Astrocyte (in vitro differentiated cells and primary cell): ENCODE measurements around the gene TNK1. TPM values are rescaled to one million over a fixed set of nuclear protein-coding genes. Genes with fewer than 3 reads are reported as not detected.
"Not testable (repeated sequence)": the region's sequence is repeated elsewhere in the genome, so short reads cannot be mapped to it uniquely, and the experiment has no call there.

ENCODE experiments used
- DNase-seq: peaks from one replicate; pipeline ENCODE4 v3.0.0-alpha.2; 2010; ENCODE audit warnings: low read depth
- FAIRE-seq: peaks from 2 replicates; lab custom pipeline; 2011; peaks lifted over from hg19 to GRCh38; lab: Jason Lieb, UNC
- H2AFZ ChIP-seq: 2 replicates; pipeline ENCODE4 v1.6.0; 2012; ENCODE audit warnings: low read depth, low read length, inconsistent platforms
- H3K27ac ChIP-seq: 2 replicates; pipeline ENCODE4 v1.5.1; 2011; ENCODE audit warnings: low read depth, low read length, inconsistent platforms
- H3K27me3 ChIP-seq: 2 replicates; pipeline ENCODE4 v1.6.0; 2011; ENCODE audit warnings: low read length, inconsistent platforms; ENCODE audit not compliant: insufficient read depth
- H3K36me3 ChIP-seq: 2 replicates; pipeline ENCODE4 v1.5.1; 2011; ENCODE audit warnings: low read length, inconsistent platforms; ENCODE audit not compliant: insufficient read depth
- H3K4me1 ChIP-seq: 2 replicates; pipeline ENCODE4 v1.5.1; 2011; ENCODE audit warnings: low read length, inconsistent platforms; ENCODE audit not compliant: insufficient read depth
- H3K4me2 ChIP-seq: 2 replicates; pipeline ENCODE4 v1.6.0; 2012; ENCODE audit warnings: low read length, inconsistent platforms
- H3K4me3 ChIP-seq: 2 replicates; pipeline ENCODE4 v1.5.1; 2011; ENCODE audit warnings: low read depth, mild to moderate bottlenecking, low read length, inconsistent platforms; ENCODE audit not compliant: insufficient read depth
- H3K79me2 ChIP-seq: 2 replicates; pipeline ENCODE4 v1.6.0; 2012; ENCODE audit warnings: mild to moderate bottlenecking, low read length, inconsistent platforms; ENCODE audit not compliant: insufficient read depth
- H3K9ac ChIP-seq: 2 replicates; pipeline ENCODE4 v1.6.0; 2012; ENCODE audit warnings: mild to moderate bottlenecking, low read length, inconsistent platforms
- H3K9me3 ChIP-seq: 2 replicates; pipeline ENCODE4 v1.5.1; 2012; ENCODE audit warnings: low read depth, mild to moderate bottlenecking, low read length, inconsistent platforms; ENCODE audit not compliant: insufficient read depth
- H4K20me1 ChIP-seq: 2 replicates; pipeline ENCODE4 v1.6.0; 2012; ENCODE audit warnings: low read length, inconsistent platforms; ENCODE audit not compliant: insufficient read depth
- H3K27ac Mint-ChIP-seq: one replicate; pipeline ENCODE4 v1.8.0; 2021; ENCODE audit warnings: mild to moderate bottlenecking, mixed read lengths; ENCODE audit not compliant: unreplicated experiment
- H3K27me3 Mint-ChIP-seq: one replicate; pipeline ENCODE4 v1.8.0; 2021; ENCODE audit warnings: low read depth, mixed read lengths; ENCODE audit not compliant: unreplicated experiment
- H3K36me3 Mint-ChIP-seq: one replicate; pipeline ENCODE4 v1.8.0; 2021; ENCODE audit warnings: low read depth, mixed read lengths; ENCODE audit not compliant: unreplicated experiment
- H3K4me1 Mint-ChIP-seq: one replicate; pipeline ENCODE4 v1.8.0; 2021; ENCODE audit warnings: low read depth, mixed read lengths; ENCODE audit not compliant: unreplicated experiment
- H3K4me3 Mint-ChIP-seq: one replicate; pipeline ENCODE4 v1.8.0; 2021; ENCODE audit warnings: mild to moderate bottlenecking, moderate library complexity, mixed read lengths; ENCODE audit not compliant: unreplicated experiment
- H3K9me3 Mint-ChIP-seq: one replicate; pipeline ENCODE4 v1.8.0; 2021; ENCODE audit warnings: mild to moderate bottlenecking, mixed read lengths; ENCODE audit not compliant: unreplicated experiment
- EZH2 ChIP-seq: IDR thresholded peaks from 2 replicates; pipeline ENCODE4 v1.6.1; 2012; ENCODE audit warnings: mild to moderate bottlenecking, low read length, inconsistent platforms; ENCODE audit not compliant: insufficient read depth
- total RNA-seq: library from RNA; stranded (reverse); gene quantifications from 2 replicates; pipeline ENCODE4 v1.2.1, GENCODE V29; 2021
- TF ChIP-seq, protein P1 (sequence below): IDR thresholded peaks from 2 replicates; pipeline ENCODE4 v1.5.1; 2011; ENCODE audit warnings: low read depth, mild to moderate bottlenecking, inconsistent platforms, low read length, moderate library complexity; ENCODE audit not compliant: insufficient read depth

The TNK1 gene
- total RNA-seq, 1 donor from 2014 or later: 1.6 TPM

DNA sequence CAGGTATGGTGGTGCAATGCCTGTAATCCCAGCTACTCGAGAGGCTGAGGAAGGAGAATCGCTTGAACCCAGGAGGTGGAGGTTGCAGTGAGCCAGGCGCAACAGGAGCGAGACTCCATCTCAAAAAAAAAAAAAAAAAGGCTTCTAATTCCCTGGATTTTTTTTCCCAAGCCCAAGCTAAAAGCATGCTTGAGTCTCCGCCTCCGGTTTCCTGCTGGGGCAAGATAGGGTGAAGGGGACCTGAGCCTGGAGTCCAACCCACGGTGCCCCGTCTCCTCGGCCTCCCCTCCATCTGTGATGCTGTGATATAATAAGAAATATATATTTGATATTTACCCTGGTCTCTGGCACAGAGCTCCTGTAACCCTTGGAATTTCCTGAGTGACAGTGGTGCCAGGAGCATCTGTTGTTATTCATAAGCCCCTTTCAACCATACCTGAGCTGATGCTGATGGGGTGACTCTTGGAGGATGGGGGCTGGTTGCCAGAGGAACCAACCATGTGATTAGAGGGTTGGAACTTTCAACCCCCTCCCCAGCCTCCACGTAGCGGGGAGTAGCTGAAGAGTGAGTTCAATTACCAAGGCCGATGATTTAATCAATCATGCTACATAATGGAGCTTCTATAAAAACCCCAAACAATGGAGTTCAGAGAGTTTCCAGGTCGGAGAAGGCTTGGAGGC lies 12.8 kb upstream of the TNK1 start:
- Mint-ChIP-seq H3K4me3 (peak overlapping the region; percentile 45), H3K27me3 (peaks cover 21% of the 10 kb centered on the region), H3K27ac (no peak overlapping the region), H3K9me3 (no peaks in the 10 kb centered on the region), H3K4me1 (peaks cover 1% of the 10 kb centered on the region), H3K36me3 (no peaks in the 10 kb centered on the region)
- no peak overlapping the region for H2AFZ ChIP-seq
- H3K9me3 ChIP-seq: no peaks in the 10 kb centered on the region
- FAIRE-seq (no peak), DNase-seq (no peak)
- H3K4me3 ChIP-seq: no peak overlapping the region
- H3K4me2 ChIP-seq: no peak overlapping the region
- no peaks in the 10 kb centered on the region for H4K20me1 ChIP-seq
- no peak overlapping the region for H3K9ac ChIP-seq
- no peak for TF ChIP-seq EZH2
- TF ChIP-seq, protein P1, sequence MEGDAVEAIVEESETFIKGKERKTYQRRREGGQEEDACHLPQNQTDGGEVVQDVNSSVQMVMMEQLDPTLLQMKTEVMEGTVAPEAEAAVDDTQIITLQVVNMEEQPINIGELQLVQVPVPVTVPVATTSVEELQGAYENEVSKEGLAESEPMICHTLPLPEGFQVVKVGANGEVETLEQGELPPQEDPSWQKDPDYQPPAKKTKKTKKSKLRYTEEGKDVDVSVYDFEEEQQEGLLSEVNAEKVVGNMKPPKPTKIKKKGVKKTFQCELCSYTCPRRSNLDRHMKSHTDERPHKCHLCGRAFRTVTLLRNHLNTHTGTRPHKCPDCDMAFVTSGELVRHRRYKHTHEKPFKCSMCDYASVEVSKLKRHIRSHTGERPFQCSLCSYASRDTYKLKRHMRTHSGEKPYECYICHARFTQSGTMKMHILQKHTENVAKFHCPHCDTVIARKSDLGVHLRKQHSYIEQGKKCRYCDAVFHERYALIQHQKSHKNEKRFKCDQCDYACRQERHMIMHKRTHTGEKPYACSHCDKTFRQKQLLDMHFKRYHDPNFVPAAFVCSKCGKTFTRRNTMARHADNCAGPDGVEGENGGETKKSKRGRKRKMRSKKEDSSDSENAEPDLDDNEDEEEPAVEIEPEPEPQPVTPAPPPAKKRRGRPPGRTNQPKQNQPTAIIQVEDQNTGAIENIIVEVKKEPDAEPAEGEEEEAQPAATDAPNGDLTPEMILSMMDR: no peak
- H3K36me3 ChIP-seq: no peaks in the 10 kb centered on the region
- H3K4me1 ChIP-seq: no peaks in the 10 kb centered on the region
- H3K79me2 ChIP-seq: no peaks in the 10 kb centered on the region
- H3K27me3 ChIP-seq: peaks cover 2% of the 10 kb centered on the region
- no peak overlapping the region for H3K27ac ChIP-seq

DNA sequence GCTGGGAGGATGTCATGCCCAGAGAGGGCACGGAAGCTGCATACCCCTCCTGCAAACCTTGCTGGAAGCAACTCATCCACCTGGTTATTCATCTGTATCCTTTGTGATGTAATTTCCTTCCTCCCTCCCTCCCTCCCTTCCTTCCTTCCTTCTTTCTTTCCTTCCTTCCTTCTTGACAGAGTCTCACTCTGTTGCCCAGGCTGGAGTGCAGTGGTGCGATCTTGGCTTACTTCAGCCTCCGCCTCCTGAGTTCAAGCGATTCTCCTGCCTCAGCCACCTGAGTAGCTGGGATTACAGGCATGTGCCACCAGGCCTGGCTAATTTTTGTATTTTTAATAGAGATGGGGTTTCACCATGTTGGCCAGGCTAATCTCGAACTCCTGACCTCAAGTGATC lies 12.3 kb upstream of the TNK1 start:
- not testable (repeated sequence) for FAIRE-seq, H3K4me2 ChIP-seq, H3K79me2 ChIP-seq, H3K9ac ChIP-seq, H4K20me1 ChIP-seq, DNase-seq, H2AFZ ChIP-seq, H3K9me3 Mint-ChIP-seq, H3K36me3 ChIP-seq, H3K9me3 ChIP-seq, H3K4me1 ChIP-seq, H3K4me1 Mint-ChIP-seq, H3K27ac ChIP-seq, H3K27ac Mint-ChIP-seq, H3K36me3 Mint-ChIP-seq, H3K27me3 ChIP-seq, H3K4me3 Mint-ChIP-seq, H3K4me3 ChIP-seq
- H3K27me3 Mint-ChIP-seq: peaks cover 21% of the 10 kb centered on the region

DNA sequence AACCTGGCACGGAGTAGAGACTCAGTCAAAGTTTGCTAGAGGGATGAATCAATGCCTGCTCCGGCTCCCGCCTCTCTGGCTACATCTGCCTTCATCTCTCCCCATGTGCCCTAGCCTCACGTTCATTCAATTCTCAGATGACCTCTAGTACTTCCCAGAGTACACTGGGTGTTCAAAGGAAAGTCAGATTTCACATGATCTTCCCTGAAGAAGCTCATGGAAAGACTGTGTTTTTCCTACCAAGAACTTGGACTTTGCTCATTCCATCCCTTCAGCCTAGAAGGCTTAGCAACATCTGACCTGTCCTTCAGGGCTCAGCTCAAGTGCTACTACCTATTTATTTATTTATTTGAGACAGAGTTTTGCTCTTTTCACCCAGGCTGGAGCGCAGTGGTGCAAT lies 11.1 kb upstream of the TNK1 start:
- FAIRE-seq: no peak
- Histone ChIP-seq H3K4me2 (no peak overlapping the region), H2AFZ (no peak overlapping the region), H3K36me3 (no peaks in the 10 kb centered on the region), H3K79me2 (no peaks in the 10 kb centered on the region), H3K4me3 (no peak overlapping the region), H3K27me3 (peaks cover 2% of the 10 kb centered on the region), H3K27ac (no peak overlapping the region), H4K20me1 (no peaks in the 10 kb centered on the region), H3K4me1 (no peaks in the 10 kb centered on the region), H3K9ac (no peak overlapping the region), H3K9me3 (no peaks in the 10 kb centered on the region)
- DNase-seq: no peak
- H3K27ac Mint-ChIP-seq: no peak overlapping the region
- H3K4me3 Mint-ChIP-seq: no peak overlapping the region
- peaks cover 1% of the 10 kb centered on the region for H3K4me1 Mint-ChIP-seq
- peaks cover 21% of the 10 kb centered on the region for H3K27me3 Mint-ChIP-seq
- H3K9me3 Mint-ChIP-seq: no peaks in the 10 kb centered on the region
- no peak for TF ChIP-seq EZH2
- TF ChIP-seq, protein P1: no peak
- H3K36me3 Mint-ChIP-seq: no peaks in the 10 kb centered on the region
